Right atrium auricular region (tissue), 2 donors: ENCODE measurements around the gene CDH22. TPM values are rescaled to one million over a fixed set of nuclear protein-coding genes. Genes with fewer than 3 reads are reported as not detected.
A peak's percentile ranks its signal among the peaks of the same experiment; 100 is the strongest.

Source experiments
- DNase-seq: peaks from one replicate; pipeline ENCODE4 v3.0.0-alpha.2; 2019; ENCODE audit warnings: low spot score
- H3K27ac ChIP-seq, 2 donors: fragments of 200-600 bp; sonication (generic); 1 replicate in 1 of 2; 2 replicates in 1 of 2; pipeline ENCODE4 v1.5.1; 2016 to 2019
- H3K27me3 ChIP-seq, 2 donors: fragments of 200-600 bp; sonication (generic); one replicate each; pipeline versions ENCODE4 v1.5.1 to v1.6.0; 2017 to 2019
- H3K36me3 ChIP-seq: fragments of 200-600 bp; sonication (generic); one replicate; pipeline ENCODE4 v1.5.1; 2016
- H3K4me1 ChIP-seq, 2 donors: fragments of 200-600 bp; sonication (generic); one replicate each; pipeline versions ENCODE4 v1.5.1 to v1.6.0; 2017 to 2019
- H3K4me3 ChIP-seq, 2 donors: fragments of 200-600 bp; sonication (generic); 1 replicate in 1 of 2; 2 replicates in 1 of 2; pipeline ENCODE4 v1.5.1; 2017 to 2019; ENCODE audit warnings: mild to moderate bottlenecking in 1 of 2, moderate library complexity in 1 of 2
- H3K9me3 ChIP-seq, 2 donors: fragments of 200-600 bp; sonication (generic); one replicate each; pipeline ENCODE4 v1.5.1; 2019
- CTCF ChIP-seq, 2 donors: fragments of 200-600 bp; sonication (generic); IDR thresholded peaks; one replicate each; pipeline ENCODE4 v1.5.1; 2019; ENCODE audit warnings: antibody characterized with exemption in 2 of 2
- total RNA-seq, 2 donors: library from RNA; depleted of rRNA; stranded (reverse); fragments of >200 nt; gene quantifications; one replicate each; pipeline ENCODE4 v1.1.0, GENCODE V29; 2016

CDH22 gene
- total RNA-seq, 2 donors from 2014 or later, result 0.67 to 4.4 TPM

GRCh38 chr20:46350986-46351267, 42.6 kb upstream of the CDH22 start:
- Histone ChIP-seq H3K9me3 (no peaks in the 10 kb centered on the region), H3K27ac (no peak overlapping the region), H3K27me3 (no peaks in the 10 kb centered on the region), H3K4me1 (peaks cover 0 to 19% of the 10 kb centered on the region in 2 donors), H3K36me3 (no peaks in the 10 kb centered on the region), H3K4me3 (no peak overlapping the region)
- no peak for TF ChIP-seq CTCF (IDR thresholded peaks at IDR 0.05)
- DNase-seq, result no peak

GRCh38 chr20:46350201-46350985, 42.1 kb upstream of the CDH22 start:
- Histone ChIP-seq H3K27ac (no peak overlapping the region), H3K4me3 (no peak overlapping the region), H3K9me3 (no peaks in the 10 kb centered on the region), H3K36me3 (no peaks in the 10 kb centered on the region), H3K27me3 (no peaks in the 10 kb centered on the region), H3K4me1 (peaks cover 0 to 16% of the 10 kb centered on the region in 2 donors)
- DNase-seq, result no peak
- no peak for TF ChIP-seq CTCF (IDR thresholded peaks at IDR 0.05)

DNA sequence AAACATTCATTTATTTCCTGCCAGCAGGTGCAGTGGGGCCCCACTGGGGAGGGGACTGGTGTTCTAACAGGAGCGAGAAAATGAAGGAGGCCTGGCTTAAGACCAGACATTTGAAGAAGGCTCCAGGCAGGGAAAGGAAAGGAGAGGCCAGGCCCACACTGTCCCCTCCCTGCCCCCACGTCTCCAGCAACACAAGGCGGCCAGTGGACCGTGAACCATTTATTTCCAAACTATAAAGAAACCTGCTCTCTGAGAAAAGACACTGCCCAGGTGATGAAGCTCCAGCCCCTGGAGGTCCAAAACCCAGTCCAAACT, 41.4 kb upstream of the CDH22 start:
- H3K36me3 ChIP-seq, result no peaks in the 10 kb centered on the region
- no peak for TF ChIP-seq CTCF (IDR thresholded peaks at IDR 0.05)
- H3K27me3 ChIP-seq, result no peaks in the 10 kb centered on the region
- H3K4me1 ChIP-seq, result peaks cover 0 to 14% of the 10 kb centered on the region in 2 donors
- H3K27ac ChIP-seq, result no peak overlapping the region
- H3K9me3 ChIP-seq, result no peaks in the 10 kb centered on the region
- DNase-seq, result no peak
- H3K4me3 ChIP-seq, result no peak overlapping the region

DNA sequence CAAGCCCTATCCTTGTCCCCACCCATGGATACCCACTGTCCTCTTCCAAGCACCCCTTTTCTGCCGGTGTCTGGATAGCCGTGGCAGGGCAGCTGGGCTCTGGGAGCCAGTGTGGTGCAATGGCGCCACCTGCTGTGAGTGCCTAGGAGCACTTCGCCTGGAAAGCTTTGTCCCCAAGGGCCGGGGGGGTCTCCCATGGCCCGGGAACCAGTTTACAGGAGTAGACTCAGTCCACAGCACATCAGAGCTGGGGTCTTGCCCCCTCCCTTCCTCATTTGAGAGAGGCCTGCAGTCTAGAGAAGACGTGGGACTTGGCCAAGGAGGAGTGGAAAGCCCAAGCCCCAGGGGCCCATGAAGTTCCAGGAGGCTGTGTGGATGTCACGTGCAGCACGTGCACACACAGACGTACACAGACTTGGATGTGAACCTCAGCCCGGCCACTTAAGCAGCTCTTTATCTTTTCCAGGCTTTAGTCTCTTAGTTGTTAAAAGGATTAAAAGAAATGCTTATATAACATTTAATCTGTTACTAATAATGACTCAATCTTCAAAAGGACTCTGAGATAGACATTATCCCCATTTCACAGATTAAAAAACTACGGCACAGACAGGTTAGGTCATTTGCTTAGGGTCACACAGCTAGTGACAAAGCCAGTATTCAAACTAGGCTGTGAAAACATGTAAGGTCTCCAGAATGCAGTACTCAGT, 40.9 kb upstream of the CDH22 start:
- DNase-seq, result no peak
- H3K27me3 ChIP-seq, result no peaks in the 10 kb centered on the region

DNA sequence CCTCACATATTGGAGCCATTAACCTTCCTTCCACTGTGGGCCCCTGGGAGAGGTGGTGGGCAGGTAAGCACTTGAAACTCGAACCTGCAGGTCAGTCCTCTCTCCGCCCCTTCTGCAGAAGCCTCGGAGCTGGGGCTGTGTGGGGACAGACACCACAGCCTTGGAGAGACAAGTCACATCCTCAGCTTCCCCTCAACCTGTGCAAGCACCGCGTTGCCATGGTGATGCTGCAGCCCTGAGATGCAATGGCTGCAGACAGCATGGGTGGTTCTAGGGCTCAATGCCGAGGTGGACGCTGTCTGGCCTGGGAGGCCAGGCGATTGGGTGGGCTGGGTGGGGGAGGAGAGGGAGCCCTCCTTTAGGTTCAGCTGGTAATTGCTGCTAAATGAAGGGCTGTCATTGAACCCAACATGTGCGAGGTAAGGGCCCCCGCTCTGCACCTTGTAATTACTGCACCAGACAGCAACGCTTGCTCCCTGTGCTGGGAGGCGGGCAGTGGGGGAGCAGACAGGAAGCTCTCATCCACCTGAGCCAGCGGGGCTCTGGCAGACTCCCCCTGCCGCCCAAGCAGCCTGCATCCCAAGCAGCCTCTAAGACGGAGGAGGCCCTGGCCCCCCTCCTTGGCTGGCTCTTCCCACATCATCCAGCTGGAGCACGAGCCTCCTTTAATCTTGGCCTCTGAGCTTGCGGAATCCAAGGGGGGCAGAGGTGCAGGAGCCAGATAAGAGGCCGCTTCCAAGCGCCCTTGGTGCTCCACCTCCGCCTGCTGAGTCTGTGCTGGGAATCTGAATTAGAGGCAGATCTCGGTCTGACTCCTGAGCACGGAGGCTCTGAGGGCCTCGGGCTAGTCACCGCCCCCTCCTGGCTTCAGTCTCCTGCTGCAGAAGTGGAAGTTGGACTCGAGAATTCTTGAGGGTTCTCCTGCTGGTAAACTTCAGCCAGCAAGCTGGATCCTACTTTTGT, 39.8 kb upstream of the CDH22 start:
- Histone ChIP-seq H3K27me3 (no peaks in the 10 kb centered on the region), H3K4me3 (no peak overlapping the region), H3K4me1 (peaks cover 0 to 21% of the 10 kb centered on the region in 2 donors), H3K27ac (no peak overlapping the region), H3K36me3 (no peaks in the 10 kb centered on the region), H3K9me3 (no peaks in the 10 kb centered on the region)
- no peak for TF ChIP-seq CTCF (IDR thresholded peaks at IDR 0.05)
- no peak for DNase-seq

More for the DNA sequence above, 40.9 kb upstream of the CDH22 start:
- no peaks in the 10 kb centered on the region for H3K9me3 ChIP-seq
- H3K4me3 ChIP-seq, result no peak overlapping the region
- no peaks in the 10 kb centered on the region for H3K36me3 ChIP-seq
- H3K4me1 ChIP-seq, result peaks cover 0 to 14% of the 10 kb centered on the region in 2 donors
- no peak overlapping the region for H3K27ac ChIP-seq
- peak; percentile 73 to 84 for TF ChIP-seq CTCF (IDR thresholded peaks at IDR 0.05)
